ENCODE measurements around the gene LLGL2.

GRCh38 chr17:75501378-75502071 lies 24.0 kb upstream of the LLGL2 start:
- TF ChIP-seq, protein P1, sequence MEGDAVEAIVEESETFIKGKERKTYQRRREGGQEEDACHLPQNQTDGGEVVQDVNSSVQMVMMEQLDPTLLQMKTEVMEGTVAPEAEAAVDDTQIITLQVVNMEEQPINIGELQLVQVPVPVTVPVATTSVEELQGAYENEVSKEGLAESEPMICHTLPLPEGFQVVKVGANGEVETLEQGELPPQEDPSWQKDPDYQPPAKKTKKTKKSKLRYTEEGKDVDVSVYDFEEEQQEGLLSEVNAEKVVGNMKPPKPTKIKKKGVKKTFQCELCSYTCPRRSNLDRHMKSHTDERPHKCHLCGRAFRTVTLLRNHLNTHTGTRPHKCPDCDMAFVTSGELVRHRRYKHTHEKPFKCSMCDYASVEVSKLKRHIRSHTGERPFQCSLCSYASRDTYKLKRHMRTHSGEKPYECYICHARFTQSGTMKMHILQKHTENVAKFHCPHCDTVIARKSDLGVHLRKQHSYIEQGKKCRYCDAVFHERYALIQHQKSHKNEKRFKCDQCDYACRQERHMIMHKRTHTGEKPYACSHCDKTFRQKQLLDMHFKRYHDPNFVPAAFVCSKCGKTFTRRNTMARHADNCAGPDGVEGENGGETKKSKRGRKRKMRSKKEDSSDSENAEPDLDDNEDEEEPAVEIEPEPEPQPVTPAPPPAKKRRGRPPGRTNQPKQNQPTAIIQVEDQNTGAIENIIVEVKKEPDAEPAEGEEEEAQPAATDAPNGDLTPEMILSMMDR (conservative IDR thresholded peaks at IDR 0.05) = no peak
- TF ChIP-seq ZFX (IDR thresholded peaks at IDR 0.05) = no peak
